Thoracic aorta (tissue), 2 donors: Measurements from ENCODE around the gene BBOX1. TPM values are rescaled to one million over a fixed set of nuclear protein-coding genes. Genes with fewer than 3 reads are reported as not detected.
"Not testable (repeated sequence)": the region's sequence is repeated elsewhere in the genome, so short reads cannot be mapped to it uniquely, and the experiment has no call there.

Experiments
- ATAC-seq: fragments of 150-250 bp; one replicate; pipeline ENCODE4 v1.8.0; 2017; ENCODE audit warnings: low read depth; ENCODE audit not compliant: insufficient number of reproducible peaks, low FRiP score
- DNase-seq: peaks from one replicate; pipeline ENCODE4 v3.0.0-alpha.2; 2020; ENCODE audit warnings: low spot score
- H3K27ac ChIP-seq, 2 donors: fragments of 200-600 bp; sonication (generic); 1 replicate in 1 of 2; 2 replicates in 1 of 2; pipeline ENCODE4 v1.5.1; 2016; ENCODE audit warnings: mild to moderate bottlenecking in 2 of 2, moderate library complexity in 2 of 2
- H3K27me3 ChIP-seq: fragments of 200-600 bp; sonication (generic); replicated peaks from 2 replicates; pipeline ENCODE4 v1.6.0; 2016; ENCODE audit warnings: mild to moderate bottlenecking; ENCODE audit not compliant: insufficient read depth
- H3K36me3 ChIP-seq: fragments of 200-600 bp; sonication (generic); one replicate; pipeline ENCODE4 v1.5.1; 2016
- H3K4me1 ChIP-seq, 2 donors: fragments of 200-600 bp; sonication (generic); 1 replicate in 1 of 2; 2 replicates in 1 of 2; pipeline versions ENCODE4 v1.5.1 to v1.6.0; 2016; ENCODE audit warnings: low read depth in 2 of 2, mild to moderate bottlenecking in 1 of 2; ENCODE audit not compliant: control insufficient read depth in 1 of 2
- H3K4me3 ChIP-seq: fragments of 200-600 bp; sonication (generic); 2 replicates; pipeline ENCODE4 v1.5.1; 2016; ENCODE audit warnings: mild to moderate bottlenecking
- H3K9me3 ChIP-seq: fragments of 200-600 bp; sonication (generic); 2 replicates; pipeline ENCODE4 v1.5.1; 2016
- CTCF ChIP-seq: fragments of 200-600 bp; sonication (generic); IDR thresholded peaks from one replicate; pipeline ENCODE4 v1.5.1; 2019; ENCODE audit warnings: antibody characterized with exemption
- total RNA-seq, 2 donors: library from RNA; depleted of rRNA; stranded (reverse); fragments of >200 nt; gene quantifications; one replicate each; pipeline versions ENCODE4 v1.1.0 to v1.2.3, GENCODE V29; 2016

Gene BBOX1
- total RNA-seq, 2 donors from 2014 or later: not detected

DNA sequence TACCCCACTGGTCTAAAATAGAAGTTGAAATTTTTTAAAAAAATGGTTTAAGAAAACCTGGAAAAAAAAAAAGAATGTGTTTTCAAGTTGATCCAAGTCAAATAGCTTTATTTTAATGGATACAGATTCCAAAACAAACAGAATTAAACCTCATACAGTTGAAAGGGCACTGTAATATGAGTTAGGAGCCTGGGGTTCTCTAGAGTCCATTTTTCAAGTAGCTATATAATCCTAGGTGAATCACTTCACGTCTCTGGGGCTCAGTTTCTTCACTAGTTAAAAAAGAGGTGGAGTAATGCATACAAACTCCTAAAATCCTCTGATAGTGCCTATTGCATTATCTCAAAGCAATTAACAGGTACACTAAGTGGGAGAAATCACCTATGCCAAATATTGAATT lies 132.9 kb downstream of the BBOX1 start:
- Histone ChIP-seq H3K9me3 (no peaks in the 10 kb centered on the region), H3K27me3 (no peaks in the 10 kb centered on the region), H3K27ac (no peak overlapping the region), H3K4me3 (no peak overlapping the region), H3K4me1 (no peaks in the 10 kb centered on the region), H3K36me3 (no peaks in the 10 kb centered on the region)
- DNase-seq (no peak), ATAC-seq (no peak)
- no peak for TF ChIP-seq CTCF

DNA sequence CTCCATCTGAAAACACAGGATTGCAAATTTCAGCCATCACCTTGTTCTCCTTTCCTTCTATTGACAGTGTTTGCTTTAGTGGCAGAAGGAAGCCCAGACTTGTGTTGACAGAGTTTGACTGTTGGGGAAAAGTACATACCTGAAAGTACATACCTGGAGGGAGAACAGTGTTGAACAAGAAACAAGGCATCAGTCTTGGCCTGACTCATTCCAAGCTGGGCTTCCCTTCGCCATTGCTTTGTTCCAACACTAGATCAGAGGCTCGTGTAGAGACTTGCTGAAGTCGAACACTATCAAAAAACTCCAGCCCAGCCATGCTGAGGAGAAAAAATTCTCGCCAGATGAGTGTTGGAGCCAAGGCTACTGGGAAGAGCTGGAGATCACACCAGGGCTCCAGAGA lies 133.4 kb downstream of the BBOX1 start:
- TF ChIP-seq CTCF: no peak
- no peak for ATAC-seq
- no peaks in the 10 kb centered on the region for H3K9me3 ChIP-seq
- no peaks in the 10 kb centered on the region for H3K4me1 ChIP-seq
- H3K36me3 ChIP-seq: no peaks in the 10 kb centered on the region
- H3K4me3 ChIP-seq: no peak overlapping the region
- H3K27me3 ChIP-seq: no peaks in the 10 kb centered on the region
- H3K27ac ChIP-seq: no peak overlapping the region
- DNase-seq: no peak

DNA sequence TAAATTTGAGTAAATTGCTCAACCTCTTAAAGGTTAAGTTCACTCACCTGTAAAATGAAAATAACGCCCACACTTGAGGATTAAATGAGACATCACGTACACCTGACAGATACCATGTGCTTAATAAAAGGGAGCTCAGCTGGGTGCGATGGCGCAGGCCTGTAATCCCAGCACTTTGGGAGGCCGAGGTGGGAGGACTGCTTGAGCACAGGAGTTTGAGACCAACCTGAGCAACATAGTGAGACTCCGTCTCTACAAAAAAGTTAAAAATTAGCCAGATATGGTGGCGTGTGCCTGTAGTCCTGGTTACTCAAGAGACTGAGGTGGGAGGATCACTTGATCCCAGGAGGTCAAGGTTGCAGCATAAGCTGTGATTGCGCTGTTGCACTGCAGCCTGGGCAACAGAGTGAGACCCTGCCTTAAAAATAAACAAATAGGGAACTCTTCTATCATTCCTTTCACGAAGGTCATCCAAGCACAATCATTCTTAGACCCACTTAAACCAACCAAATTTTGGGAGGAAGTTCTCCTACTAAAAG lies 134.1 kb downstream of the BBOX1 start:
- Histone ChIP-seq H3K4me1 (no peaks in the 10 kb centered on the region), H3K27ac (no peak overlapping the region), H3K27me3 (no peaks in the 10 kb centered on the region), H3K4me3 (no peak overlapping the region), H3K9me3 (no peaks in the 10 kb centered on the region), H3K36me3 (no peaks in the 10 kb centered on the region)
- no peak for ATAC-seq
- DNase-seq: no peak
- TF ChIP-seq CTCF: no peak

DNA sequence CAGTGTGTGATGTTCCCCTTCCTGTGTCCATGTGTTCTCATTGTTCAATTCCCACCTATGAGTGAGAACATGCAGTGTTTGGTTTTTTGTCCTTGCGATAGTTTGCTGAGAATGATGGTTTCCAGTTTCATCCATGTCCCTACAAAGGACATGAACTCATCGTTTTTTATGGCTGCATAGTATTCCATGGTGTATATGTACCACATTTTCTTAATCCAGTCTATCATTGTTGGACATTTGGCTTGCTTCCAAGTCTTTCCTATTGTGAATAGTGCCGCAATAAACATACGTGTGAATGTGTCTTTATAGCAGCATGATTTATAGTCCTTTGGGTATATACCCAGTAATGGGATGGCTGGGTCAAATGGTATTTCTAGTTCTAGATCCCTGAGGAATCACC lies 134.9 kb downstream of the BBOX1 start:
- not testable (repeated sequence) for H3K9me3 ChIP-seq, H3K4me3 ChIP-seq, H3K36me3 ChIP-seq, H3K27ac ChIP-seq, ATAC-seq, H3K27me3 ChIP-seq, H3K4me1 ChIP-seq, DNase-seq

Other genes with a start within 250 kb of the BBOX1 start
- gene FIBIN, start 46.7 kb upstream of the BBOX1 start, total RNA-seq: 100 to 1,000 TPM; 153 to 278 TPM